Measurements from ENCODE around the gene LIN7A. TPM values are rescaled to one million over a fixed set of nuclear protein-coding genes. Genes with fewer than 3 reads are reported as not detected.

Gene LIN7A
- polyA plus RNA-seq, 1 donor from 2014 or later, result 31.5 TPM

DNA sequence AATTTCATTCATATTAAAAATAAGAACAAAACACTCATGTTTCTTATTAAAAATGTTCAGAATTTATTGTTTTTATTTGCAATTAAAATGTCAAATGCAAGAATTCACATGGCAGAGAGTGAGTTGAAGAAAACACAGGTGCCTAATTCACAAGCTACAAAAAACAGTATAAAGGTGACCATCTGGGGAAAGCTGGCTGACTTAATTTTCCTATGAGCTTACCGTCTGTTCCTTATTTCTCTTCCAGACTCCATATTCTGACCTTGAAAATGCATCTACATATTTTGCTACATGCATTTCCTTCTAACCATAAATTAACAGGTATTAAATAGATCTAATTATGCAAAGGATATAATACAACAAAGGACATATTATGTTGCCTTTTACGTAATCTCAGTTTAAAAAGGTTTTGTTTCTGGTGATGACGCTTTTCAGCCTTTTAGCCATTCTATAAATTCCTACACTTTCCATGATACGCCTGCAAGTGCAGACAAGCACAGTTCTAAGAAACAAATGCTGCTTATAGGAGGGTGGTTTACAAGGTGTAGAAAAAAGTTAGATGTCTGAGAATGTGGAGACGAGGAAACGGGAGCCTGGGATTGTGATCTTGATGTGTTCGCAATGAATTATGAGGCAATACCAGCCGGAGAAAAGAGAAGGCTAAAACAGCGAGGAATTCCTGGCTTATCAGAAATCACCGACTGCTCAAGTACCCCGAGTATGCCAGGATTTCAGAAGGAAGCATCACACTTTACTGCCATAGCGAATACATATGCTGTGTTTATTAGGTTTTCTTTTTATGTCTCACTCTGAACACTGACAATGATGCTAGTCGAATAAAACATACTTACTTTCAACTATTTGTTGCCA, 24.6 kb downstream of the LIN7A start:
- no peaks in the 10 kb centered on the region for H3K36me3 ChIP-seq (ENCODE audit: insufficient read depth, low read length)
- H3K27me3 ChIP-seq (ENCODE audit: insufficient read depth, low read depth, low read length), result no peaks in the 10 kb centered on the region
- H2AFZ ChIP-seq (ENCODE audit: low read depth, low read length), result no peak overlapping the region
- no peak overlapping the region for H3K4me2 ChIP-seq (ENCODE audit: low read length)
- H3F3A ChIP-seq (ENCODE audit: insufficient read depth, low read length, poor library complexity, severe bottlenecking), result no peaks in the 10 kb centered on the region
- H3K27ac ChIP-seq (ENCODE audit: low read length), result no peak overlapping the region
- no peak overlapping the region for H3K9ac ChIP-seq (ENCODE audit: low read length)
- no peaks in the 10 kb centered on the region for H4K20me1 ChIP-seq (ENCODE audit: insufficient read depth)
- no peak overlapping the region for H3K4me3 ChIP-seq (ENCODE audit: low read length)
- no peaks in the 10 kb centered on the region for H3K9me3 ChIP-seq (ENCODE audit: low read length)
- no peaks in the 10 kb centered on the region for H3K79me2 ChIP-seq (replicated peaks; ENCODE audit: insufficient read depth, low read length)
- H3K9me2 ChIP-seq (ENCODE audit: insufficient read depth, low read length), result no peaks in the 10 kb centered on the region
- TF ChIP-seq MXI1 (conservative IDR thresholded peaks at IDR 0.05; ENCODE audit: poor library complexity, severe bottlenecking) (no peak), TAF1 (IDR thresholded peaks at IDR 0.05; ENCODE audit: low read depth) (no peak), EZH2 (IDR thresholded peaks at IDR 0.05; ENCODE audit: borderline replicate concordance, insufficient read depth, low read length, poor library complexity, severe bottlenecking) (no peak), EP300 (conservative IDR thresholded peaks at IDR 0.05; ENCODE audit: poor library complexity, severe bottlenecking) (no peak), RAD21 (conservative IDR thresholded peaks at IDR 0.05) (no peak), POLR2AphosphoS5 (IDR thresholded peaks at IDR 0.05) (no peak), SMC3 (conservative IDR thresholded peaks at IDR 0.05; ENCODE audit: poor library complexity) (no peak)
- TF ChIP-seq, protein P1, sequence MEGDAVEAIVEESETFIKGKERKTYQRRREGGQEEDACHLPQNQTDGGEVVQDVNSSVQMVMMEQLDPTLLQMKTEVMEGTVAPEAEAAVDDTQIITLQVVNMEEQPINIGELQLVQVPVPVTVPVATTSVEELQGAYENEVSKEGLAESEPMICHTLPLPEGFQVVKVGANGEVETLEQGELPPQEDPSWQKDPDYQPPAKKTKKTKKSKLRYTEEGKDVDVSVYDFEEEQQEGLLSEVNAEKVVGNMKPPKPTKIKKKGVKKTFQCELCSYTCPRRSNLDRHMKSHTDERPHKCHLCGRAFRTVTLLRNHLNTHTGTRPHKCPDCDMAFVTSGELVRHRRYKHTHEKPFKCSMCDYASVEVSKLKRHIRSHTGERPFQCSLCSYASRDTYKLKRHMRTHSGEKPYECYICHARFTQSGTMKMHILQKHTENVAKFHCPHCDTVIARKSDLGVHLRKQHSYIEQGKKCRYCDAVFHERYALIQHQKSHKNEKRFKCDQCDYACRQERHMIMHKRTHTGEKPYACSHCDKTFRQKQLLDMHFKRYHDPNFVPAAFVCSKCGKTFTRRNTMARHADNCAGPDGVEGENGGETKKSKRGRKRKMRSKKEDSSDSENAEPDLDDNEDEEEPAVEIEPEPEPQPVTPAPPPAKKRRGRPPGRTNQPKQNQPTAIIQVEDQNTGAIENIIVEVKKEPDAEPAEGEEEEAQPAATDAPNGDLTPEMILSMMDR (IDR thresholded peaks at IDR 0.05; ENCODE audit: poor library complexity, severe bottlenecking), result no peak
- TF ChIP-seq, protein P2, sequence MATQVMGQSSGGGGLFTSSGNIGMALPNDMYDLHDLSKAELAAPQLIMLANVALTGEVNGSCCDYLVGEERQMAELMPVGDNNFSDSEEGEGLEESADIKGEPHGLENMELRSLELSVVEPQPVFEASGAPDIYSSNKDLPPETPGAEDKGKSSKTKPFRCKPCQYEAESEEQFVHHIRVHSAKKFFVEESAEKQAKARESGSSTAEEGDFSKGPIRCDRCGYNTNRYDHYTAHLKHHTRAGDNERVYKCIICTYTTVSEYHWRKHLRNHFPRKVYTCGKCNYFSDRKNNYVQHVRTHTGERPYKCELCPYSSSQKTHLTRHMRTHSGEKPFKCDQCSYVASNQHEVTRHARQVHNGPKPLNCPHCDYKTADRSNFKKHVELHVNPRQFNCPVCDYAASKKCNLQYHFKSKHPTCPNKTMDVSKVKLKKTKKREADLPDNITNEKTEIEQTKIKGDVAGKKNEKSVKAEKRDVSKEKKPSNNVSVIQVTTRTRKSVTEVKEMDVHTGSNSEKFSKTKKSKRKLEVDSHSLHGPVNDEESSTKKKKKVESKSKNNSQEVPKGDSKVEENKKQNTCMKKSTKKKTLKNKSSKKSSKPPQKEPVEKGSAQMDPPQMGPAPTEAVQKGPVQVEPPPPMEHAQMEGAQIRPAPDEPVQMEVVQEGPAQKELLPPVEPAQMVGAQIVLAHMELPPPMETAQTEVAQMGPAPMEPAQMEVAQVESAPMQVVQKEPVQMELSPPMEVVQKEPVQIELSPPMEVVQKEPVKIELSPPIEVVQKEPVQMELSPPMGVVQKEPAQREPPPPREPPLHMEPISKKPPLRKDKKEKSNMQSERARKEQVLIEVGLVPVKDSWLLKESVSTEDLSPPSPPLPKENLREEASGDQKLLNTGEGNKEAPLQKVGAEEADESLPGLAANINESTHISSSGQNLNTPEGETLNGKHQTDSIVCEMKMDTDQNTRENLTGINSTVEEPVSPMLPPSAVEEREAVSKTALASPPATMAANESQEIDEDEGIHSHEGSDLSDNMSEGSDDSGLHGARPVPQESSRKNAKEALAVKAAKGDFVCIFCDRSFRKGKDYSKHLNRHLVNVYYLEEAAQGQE (IDR thresholded peaks at IDR 0.05; ENCODE audit: borderline replicate concordance), result no peak

DNA sequence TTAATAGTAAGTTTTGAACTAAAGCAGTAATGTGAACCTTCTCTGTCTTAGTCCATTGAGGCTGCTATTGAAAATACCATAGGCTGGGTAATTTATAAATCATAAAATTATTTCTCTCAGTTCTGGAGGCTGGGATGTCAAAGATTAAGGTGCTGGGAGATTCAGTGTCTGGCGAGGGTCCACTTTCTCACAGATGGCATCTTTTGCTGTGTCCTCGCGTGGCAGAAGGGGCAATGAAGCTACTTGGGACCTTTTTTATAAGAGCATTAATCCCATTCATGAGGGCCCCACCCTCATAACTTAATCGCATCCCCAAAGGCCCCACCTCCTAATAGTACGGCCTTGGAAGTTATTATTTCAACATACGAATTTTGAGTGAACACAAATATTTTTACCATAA, 28.4 kb downstream of the LIN7A start:
- H3K27me3 ChIP-seq (ENCODE audit: insufficient read depth, low read depth, low read length), result no peaks in the 10 kb centered on the region
- no peaks in the 10 kb centered on the region for H4K20me1 ChIP-seq (ENCODE audit: insufficient read depth)
- no peak overlapping the region for H3K27ac ChIP-seq (ENCODE audit: low read length)
- H3K9me2 ChIP-seq (ENCODE audit: insufficient read depth, low read length), result no peaks in the 10 kb centered on the region
- H3K9me3 ChIP-seq (ENCODE audit: low read length), result no peaks in the 10 kb centered on the region
- no peak overlapping the region for H3K9ac ChIP-seq (ENCODE audit: low read length)
- TF ChIP-seq RAD21 (conservative IDR thresholded peaks at IDR 0.05) (no peak), TAF1 (IDR thresholded peaks at IDR 0.05; ENCODE audit: low read depth) (no peak), MXI1 (conservative IDR thresholded peaks at IDR 0.05; ENCODE audit: poor library complexity, severe bottlenecking) (no peak), EP300 (conservative IDR thresholded peaks at IDR 0.05; ENCODE audit: poor library complexity, severe bottlenecking) (no peak), EZH2 (IDR thresholded peaks at IDR 0.05; ENCODE audit: borderline replicate concordance, insufficient read depth, low read length, poor library complexity, severe bottlenecking) (no peak), SMC3 (conservative IDR thresholded peaks at IDR 0.05; ENCODE audit: poor library complexity) (no peak), POLR2AphosphoS5 (IDR thresholded peaks at IDR 0.05) (no peak)
- TF ChIP-seq, protein P2 (IDR thresholded peaks at IDR 0.05; ENCODE audit: borderline replicate concordance), result no peak
- TF ChIP-seq, protein P1 (IDR thresholded peaks at IDR 0.05; ENCODE audit: poor library complexity, severe bottlenecking), result no peak
- H3K4me3 ChIP-seq (ENCODE audit: low read length), result no peak overlapping the region
- H3K36me3 ChIP-seq (ENCODE audit: insufficient read depth, low read length), result no peaks in the 10 kb centered on the region
- no peak overlapping the region for H2AFZ ChIP-seq (ENCODE audit: low read depth, low read length)
- no peak overlapping the region for H3K4me2 ChIP-seq (ENCODE audit: low read length)
- no peaks in the 10 kb centered on the region for H3K79me2 ChIP-seq (replicated peaks; ENCODE audit: insufficient read depth, low read length)
- no peaks in the 10 kb centered on the region for H3F3A ChIP-seq (ENCODE audit: insufficient read depth, low read length, poor library complexity, severe bottlenecking)

All from neural cell (in vitro differentiated cells).